NCI-H1930 (cell line): ENCODE measurements around the gene SMIM38.
"Not testable (repeated sequence)": the region's sequence is repeated elsewhere in the genome, so short reads cannot be mapped to it uniquely, and the experiment has no call there.

Experiments used
- DNase-seq, 2 experiments: peaks; one replicate each; lab custom pipeline; 2025; lab: John Stamatoyannopoulos, UW

Gene SMIM38

DNA sequence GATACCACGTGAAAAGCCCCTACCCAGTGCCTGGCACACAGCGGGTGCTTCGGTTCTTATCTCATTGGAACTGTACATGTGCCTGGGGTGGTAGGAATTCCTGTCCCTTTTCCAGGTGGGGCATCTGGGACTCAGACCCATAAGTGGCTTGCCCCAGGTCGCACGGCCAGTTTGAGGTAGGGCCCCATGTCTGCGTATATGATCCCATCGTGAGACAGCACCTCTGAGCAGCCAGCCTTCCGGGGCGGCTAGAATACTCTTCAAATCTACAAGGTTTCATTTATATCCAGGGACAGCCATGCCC is 33.5 kb upstream of the SMIM38 start:
- DNase-seq, result no peak

- no peak for DNase-seq
Measured at GRCh38 chr11:69122630-69123431, 32.9 kb upstream of the SMIM38 start.

GRCh38 chr11:69123593-69124545 is 31.9 kb upstream of the SMIM38 start:
- no peak for DNase-seq

DNA sequence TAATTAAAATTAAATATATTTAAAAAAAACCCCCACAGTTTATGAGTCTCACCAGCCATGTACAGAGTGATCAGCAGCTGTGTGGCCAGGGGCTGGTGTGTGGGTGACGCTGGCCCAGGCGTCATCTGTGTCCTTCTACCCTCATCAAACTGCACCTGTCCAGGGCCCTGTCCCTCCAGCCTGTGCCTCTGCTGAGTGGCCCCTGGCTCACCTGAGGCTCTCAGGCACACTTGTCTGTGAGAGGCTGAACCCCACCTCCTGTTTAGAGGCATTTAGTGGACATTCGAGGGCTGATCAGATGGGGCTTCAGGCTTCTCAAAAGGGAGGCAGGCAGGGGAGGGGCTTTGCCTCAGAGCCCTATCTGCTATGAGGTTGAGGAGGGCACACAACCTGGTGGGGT is 29.9 kb upstream of the SMIM38 start:
- DNase-seq, result no peak

GRCh38 chr11:69126286-69126685 is 29.4 kb upstream of the SMIM38 start:
- no peak for DNase-seq

- DNase-seq, result no peak
Measured at GRCh38 chr11:69127081-69127850, 28.5 kb upstream of the SMIM38 start.

DNA sequence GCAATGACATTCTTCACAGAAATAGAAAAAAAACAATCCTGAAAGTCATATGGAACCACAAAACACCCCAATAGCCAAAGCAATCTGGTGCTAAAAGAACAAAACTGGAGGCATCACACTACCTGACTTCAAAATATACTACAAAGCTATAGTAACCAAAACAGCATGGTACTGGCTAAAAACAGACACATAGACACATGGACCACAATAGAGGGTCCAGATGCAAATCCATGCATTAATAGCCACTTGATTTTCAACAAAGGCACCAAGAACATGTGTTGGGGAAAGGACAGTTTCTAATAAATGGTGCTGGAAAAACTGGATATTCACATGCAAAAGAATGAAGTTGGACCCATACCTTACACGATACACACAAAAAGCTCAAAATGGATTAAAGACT is 27.9 kb upstream of the SMIM38 start:
- no peak for DNase-seq

- no peak for DNase-seq
Measured at GRCh38 chr11:69129053-69129452, 26.7 kb upstream of the SMIM38 start.

GRCh38 chr11:69129647-69130046 is 26.1 kb upstream of the SMIM38 start:
- no peak for DNase-seq

GRCh38 chr11:69130654-69131053 is 25.1 kb upstream of the SMIM38 start:
- DNase-seq, result no peak

DNA sequence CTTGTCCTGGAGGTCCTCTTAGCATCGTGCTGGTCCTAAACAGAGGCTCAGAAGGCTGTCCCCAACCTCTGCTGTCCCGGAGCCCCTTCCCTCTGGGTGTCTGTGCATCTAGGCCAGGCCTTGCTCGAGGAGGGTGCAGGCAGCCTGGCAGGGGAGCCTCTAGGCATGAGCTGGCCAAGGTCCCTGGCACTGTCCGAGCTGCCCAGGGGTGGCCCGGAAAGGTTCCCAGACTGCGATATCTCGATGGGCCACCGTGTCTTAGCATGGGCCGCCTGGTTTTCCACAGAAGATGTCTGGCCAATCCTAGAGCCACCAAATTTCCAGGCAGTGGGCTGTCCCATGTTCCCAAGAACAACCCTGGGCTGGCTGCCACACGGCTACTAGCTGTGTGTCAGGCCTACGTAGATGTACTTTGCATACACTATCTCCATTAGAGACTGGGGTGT is 24.6 kb upstream of the SMIM38 start:
- no peak for DNase-seq

GRCh38 chr11:69131644-69132300 is 24.0 kb upstream of the SMIM38 start:
- peak in 1 of 2 experiments; percentile 11 for DNase-seq

DNA sequence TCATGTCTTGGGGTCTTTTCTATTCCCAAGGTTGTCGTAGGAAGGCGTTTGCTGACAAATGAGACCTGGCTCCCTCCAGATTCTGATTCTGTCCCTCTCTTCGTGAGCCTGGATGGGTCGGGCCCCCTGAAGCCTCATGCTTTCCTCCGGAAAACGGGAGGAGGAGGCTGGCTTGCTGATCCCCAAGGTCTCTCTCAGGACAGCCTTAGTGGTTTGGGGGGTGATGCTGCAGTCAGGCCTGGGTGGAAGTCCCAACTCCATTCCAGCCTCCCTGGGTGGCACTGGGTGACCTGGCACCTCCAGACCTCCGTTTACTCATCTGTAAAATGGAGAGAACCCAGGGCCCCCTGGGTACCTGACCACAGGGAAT is 23.4 kb upstream of the SMIM38 start:
- no peak for DNase-seq

GRCh38 chr11:69133251-69133650 is 22.5 kb upstream of the SMIM38 start:
- DNase-seq, result no peak

- not testable (repeated sequence) for DNase-seq
Measured at GRCh38 chr11:69134182-69134581, 21.6 kb upstream of the SMIM38 start.

- no peak for DNase-seq
Measured at GRCh38 chr11:69134957-69135356, 20.8 kb upstream of the SMIM38 start.

- DNase-seq, result no peak
Measured at GRCh38 chr11:69135420-69136363, 20.0 kb upstream of the SMIM38 start.

- DNase-seq, result no peak
Measured at GRCh38 chr11:69136471-69136870, 19.3 kb upstream of the SMIM38 start.

DNA sequence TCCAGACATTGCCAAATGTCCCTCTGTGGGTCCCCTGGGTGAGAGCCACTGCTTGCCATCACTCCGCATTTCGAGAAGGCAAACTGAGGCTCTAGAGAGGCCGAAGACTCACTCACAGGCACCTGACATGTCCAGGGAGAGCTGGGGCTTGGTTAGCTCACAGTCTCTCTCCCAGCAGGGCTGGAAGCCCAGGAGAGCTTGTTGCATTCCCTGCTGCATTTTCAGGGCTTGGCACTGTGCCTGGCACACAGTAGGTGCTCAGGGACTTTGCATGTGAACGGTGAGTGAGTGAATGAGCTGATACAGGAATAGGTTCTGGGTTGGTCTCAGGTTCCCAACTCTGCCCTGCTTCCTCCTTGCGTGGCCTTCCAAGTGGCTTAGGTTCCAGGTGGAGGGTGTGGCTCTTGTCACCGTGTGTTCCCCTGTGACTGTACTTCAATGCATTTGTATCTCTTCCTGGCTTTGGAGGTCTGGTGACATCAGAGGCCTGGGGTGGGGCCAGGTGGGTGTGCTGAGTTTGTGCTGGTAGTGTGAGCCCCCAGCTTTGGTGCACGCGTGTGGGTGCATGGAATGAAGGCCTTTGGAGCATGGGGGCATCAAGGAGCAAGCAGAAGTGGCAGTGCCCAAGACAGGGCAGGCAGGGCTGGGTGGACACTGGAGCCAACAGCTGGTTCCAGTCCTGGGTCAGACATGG is 18.4 kb upstream of the SMIM38 start:
- no peak for DNase-seq

GRCh38 chr11:69138265-69138664 is 17.5 kb upstream of the SMIM38 start:
- DNase-seq, result no peak
